ENCODE results near the gene WDR26. TPM values are rescaled to one million over a fixed set of nuclear protein-coding genes. Genes with fewer than 3 reads are reported as not detected.
A peak's percentile ranks its signal among the peaks of the same experiment; 100 is the strongest.
"Not testable (repeated sequence)": the region's sequence is repeated elsewhere in the genome, so short reads cannot be mapped to it uniquely, and the experiment has no call there.

WDR26 gene
- total RNA-seq, 1 experiment from 2014 or later: 84.9 TPM

GRCh38 chr1:224431726-224432125 lies 2.9 kb downstream of the WDR26 start:
- no peaks in the 10 kb centered on the region for H3K27me3 Mint-ChIP-seq (ENCODE audit: unreplicated experiment)
- TF ChIP-seq CTCF (IDR thresholded peaks at IDR 0.05; ENCODE audit: unreplicated experiment): no peak
- CTCF ChIA-PET: interaction anchor here (0.7 kb wide), 2 partner anchors 14 to 40 kb away, joined by 4 read pairs; no protein-coding TSS in a partner anchor
- intact Hi-C loops (cut with micrococcal nuclease; ENCODE audit: unreplicated experiment): no loop called here
- H3K36me3 Mint-ChIP-seq (ENCODE audit: insufficient read depth, unreplicated experiment): peaks cover 79% of the 10 kb centered on the region
- no peak for DNase-seq
- peak overlapping the region; percentile 81 for H3K4me3 Mint-ChIP-seq (ENCODE audit: low read depth, unreplicated experiment)
- peak overlapping the region; percentile 83 for H3K27ac Mint-ChIP-seq (ENCODE audit: unreplicated experiment)
- peaks cover 44% of the 10 kb centered on the region for H3K4me1 Mint-ChIP-seq (ENCODE audit: low read depth, unreplicated experiment)
- BruUV-seq (replicated peaks): no TSS peak
- H3K9me3 Mint-ChIP-seq (ENCODE audit: low read depth, unreplicated experiment): no peaks in the 10 kb centered on the region

- no peaks in the 10 kb centered on the region for H3K9me3 Mint-ChIP-seq (ENCODE audit: low read depth, unreplicated experiment)
- TF ChIP-seq CTCF (IDR thresholded peaks at IDR 0.05; ENCODE audit: unreplicated experiment): no peak
- H3K27ac Mint-ChIP-seq (ENCODE audit: unreplicated experiment): peak overlapping the region; percentile 23
- H3K36me3 Mint-ChIP-seq (ENCODE audit: insufficient read depth, unreplicated experiment): peaks cover 85% of the 10 kb centered on the region
- H3K4me1 Mint-ChIP-seq (ENCODE audit: low read depth, unreplicated experiment): peaks cover 32% of the 10 kb centered on the region
- intact Hi-C loops (cut with micrococcal nuclease; ENCODE audit: unreplicated experiment): no loop called here
- peak overlapping the region; percentile 43 for H3K4me3 Mint-ChIP-seq (ENCODE audit: low read depth, unreplicated experiment)
- DNase-seq: peak; percentile 44
- CTCF ChIA-PET: interaction anchor here (0.5 to 1.1 kb wide), 3 partner anchors 27 to 582 kb away, joined by 3 to 14 read pairs (median 4); no protein-coding TSS in a partner anchor
- H3K27me3 Mint-ChIP-seq (ENCODE audit: unreplicated experiment): no peaks in the 10 kb centered on the region
- BruUV-seq (replicated peaks): no TSS peak
Observed at GRCh38 chr1:224430511-224431113, 4.0 kb downstream of the WDR26 start.

GRCh38 chr1:224429616-224430326 lies 4.8 kb downstream of the WDR26 start:
- intact Hi-C loops (cut with micrococcal nuclease; ENCODE audit: unreplicated experiment): no loop called here
- Mint-ChIP-seq H3K27ac (ENCODE audit: unreplicated experiment) (no peak overlapping the region), H3K4me3 (ENCODE audit: low read depth, unreplicated experiment) (no peak overlapping the region), H3K9me3 (ENCODE audit: low read depth, unreplicated experiment) (no peaks in the 10 kb centered on the region), H3K27me3 (ENCODE audit: unreplicated experiment) (no peaks in the 10 kb centered on the region), H3K36me3 (ENCODE audit: insufficient read depth, unreplicated experiment) (peaks cover 86% of the 10 kb centered on the region), H3K4me1 (ENCODE audit: low read depth, unreplicated experiment) (peaks cover 29% of the 10 kb centered on the region)
- no peak for TF ChIP-seq CTCF (IDR thresholded peaks at IDR 0.05; ENCODE audit: unreplicated experiment)
- CTCF ChIA-PET: interaction anchor here (0.5 to 1.1 kb wide), 2 partner anchors 27 to 28 kb away, joined by 3 to 14 read pairs; no protein-coding TSS in a partner anchor
- DNase-seq: no peak
- BruUV-seq (replicated peaks): no TSS peak

- intact Hi-C loops (cut with micrococcal nuclease; ENCODE audit: unreplicated experiment); BruUV-seq (replicated peaks); H3K4me3 Mint-ChIP-seq (ENCODE audit: low read depth, unreplicated experiment); H3K9me3 Mint-ChIP-seq (ENCODE audit: low read depth, unreplicated experiment); DNase-seq; H3K27ac Mint-ChIP-seq (ENCODE audit: unreplicated experiment); H3K27me3 Mint-ChIP-seq (ENCODE audit: unreplicated experiment): not testable (repeated sequence)
- Mint-ChIP-seq H3K4me1 (ENCODE audit: low read depth, unreplicated experiment) (peaks cover 29% of the 10 kb centered on the region), H3K36me3 (ENCODE audit: insufficient read depth, unreplicated experiment) (peaks cover 85% of the 10 kb centered on the region)
- CTCF ChIA-PET: interaction anchor here (0.7 kb wide), 2 partner anchors 246 to 321 kb away, joined by 3 read pairs; partner anchors contain the start of gene DEGS1
Observed at GRCh38 chr1:224428713-224429112, 5.9 kb downstream of the WDR26 start.
